HG03354 (cell line): Measurements from ENCODE around the gene IER5L.
A peak's percentile ranks its signal among the peaks of the same experiment; 100 is the strongest.

Experiments
- ATAC-seq: cut with Tn5 transposase; IDR thresholded peaks from one replicate; pipeline ENCODE4 v1.9.1; 2021; ENCODE audit warnings: mild to moderate bottlenecking; ENCODE audit not compliant: unreplicated experiment, poor library complexity, severe bottlenecking

IER5L gene

DNA sequence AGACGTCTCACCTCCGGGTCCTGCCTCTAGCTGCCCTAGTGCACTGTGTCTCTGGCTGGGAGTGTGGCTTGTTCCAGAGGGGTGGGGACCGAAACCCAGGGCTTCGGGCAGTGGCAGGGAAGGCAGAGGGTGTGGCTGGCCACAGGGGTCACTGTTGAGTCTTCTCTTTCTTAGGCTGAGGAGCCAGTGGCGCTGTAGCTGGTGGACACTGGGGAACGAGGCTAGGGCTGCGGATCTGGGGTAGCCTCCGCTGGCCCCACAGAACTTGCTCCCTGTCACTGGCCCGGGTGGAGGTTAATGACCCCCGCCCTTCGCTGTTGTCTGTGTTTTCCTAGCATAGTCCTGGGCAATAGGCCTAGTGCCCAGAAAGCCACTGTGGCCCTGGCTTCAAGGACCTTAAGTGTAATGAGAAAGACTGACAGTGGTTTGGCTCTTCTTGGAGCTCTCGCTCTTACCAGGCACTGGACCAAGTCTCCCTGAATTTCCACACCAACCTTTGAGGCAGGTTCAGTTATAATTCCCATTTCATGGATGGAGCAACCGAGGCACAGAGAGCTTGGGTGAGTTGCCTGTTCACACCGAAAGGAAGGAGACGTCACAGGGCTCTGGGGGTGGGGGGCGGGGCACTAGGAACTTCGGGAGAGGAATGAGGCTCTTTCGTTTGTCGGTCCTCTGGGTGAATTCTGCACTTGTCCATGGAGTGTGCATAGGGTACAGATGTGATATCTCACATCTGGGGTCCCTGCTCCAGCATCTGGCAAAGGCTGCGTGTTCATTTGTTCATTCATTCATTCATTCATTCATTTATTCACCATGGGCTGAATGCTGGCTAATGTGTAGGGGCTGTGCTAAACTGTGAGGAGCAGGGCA lies 4.8 kb upstream of the IER5L start:
- no peak for ATAC-seq

DNA sequence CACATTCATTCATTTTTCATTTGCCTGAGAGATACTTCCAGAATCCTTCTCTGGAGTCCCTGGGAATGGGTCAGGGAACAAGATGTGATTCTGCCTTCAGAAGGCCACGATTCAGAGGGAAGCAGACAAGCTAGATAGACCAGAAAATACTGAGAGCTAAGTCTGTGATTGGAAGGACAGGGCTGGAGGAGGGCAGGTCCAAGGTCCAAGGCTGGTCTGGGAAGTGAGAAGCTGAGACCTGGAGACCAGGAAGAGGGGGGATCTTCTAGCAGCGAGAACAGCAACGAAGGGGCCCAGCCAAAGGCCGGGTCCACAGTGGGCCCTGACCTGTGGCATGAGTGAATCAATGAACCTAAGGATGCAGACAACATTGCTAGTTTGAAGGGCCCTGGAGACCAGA lies 4.1 kb upstream of the IER5L start:
- ATAC-seq: no peak

DNA sequence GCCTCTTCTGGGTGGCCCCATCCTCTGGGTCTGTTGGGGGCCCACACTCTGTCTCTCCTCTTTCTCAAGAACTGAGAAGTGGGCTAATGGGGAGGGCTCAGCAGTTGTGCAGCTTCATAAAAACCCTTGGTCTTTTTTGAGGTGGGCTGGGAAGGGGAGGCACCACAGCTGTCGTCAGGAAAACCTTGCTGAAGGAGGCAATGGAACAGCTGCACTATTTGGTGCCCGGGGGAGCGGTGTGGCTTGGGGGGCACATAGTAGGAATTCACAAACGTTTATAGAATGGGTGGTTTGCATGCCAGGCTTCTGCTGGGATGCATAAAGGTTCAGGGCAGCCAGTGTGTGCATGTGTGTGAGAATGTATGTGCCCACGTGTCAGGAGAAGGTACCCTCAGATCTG lies 3.2 kb upstream of the IER5L start:
- no peak for ATAC-seq

GRCh38 chr9:129178568-129179382 lies 714 bp upstream of the IER5L start:
- no peak for ATAC-seq

DNA sequence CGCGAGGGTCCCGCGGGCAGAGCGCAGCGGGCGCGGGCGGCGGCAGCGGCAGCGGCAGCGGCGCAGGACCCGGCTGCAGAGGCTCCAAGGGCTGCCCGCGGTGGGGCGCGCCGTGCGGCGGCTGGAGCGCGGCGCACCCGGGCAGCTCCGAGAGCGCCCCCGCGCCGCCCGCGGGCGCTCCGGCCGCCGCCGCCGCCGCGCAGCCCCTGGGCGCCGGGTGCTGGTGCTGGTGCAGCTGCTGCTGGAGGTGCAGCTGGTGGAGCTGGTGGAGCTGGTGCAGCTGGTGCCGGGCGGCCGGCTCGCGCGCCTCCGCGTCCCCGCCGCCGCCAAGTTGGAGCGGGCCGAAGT lies 644 bp downstream of the IER5L start:
- ATAC-seq: peak; percentile 12

DNA sequence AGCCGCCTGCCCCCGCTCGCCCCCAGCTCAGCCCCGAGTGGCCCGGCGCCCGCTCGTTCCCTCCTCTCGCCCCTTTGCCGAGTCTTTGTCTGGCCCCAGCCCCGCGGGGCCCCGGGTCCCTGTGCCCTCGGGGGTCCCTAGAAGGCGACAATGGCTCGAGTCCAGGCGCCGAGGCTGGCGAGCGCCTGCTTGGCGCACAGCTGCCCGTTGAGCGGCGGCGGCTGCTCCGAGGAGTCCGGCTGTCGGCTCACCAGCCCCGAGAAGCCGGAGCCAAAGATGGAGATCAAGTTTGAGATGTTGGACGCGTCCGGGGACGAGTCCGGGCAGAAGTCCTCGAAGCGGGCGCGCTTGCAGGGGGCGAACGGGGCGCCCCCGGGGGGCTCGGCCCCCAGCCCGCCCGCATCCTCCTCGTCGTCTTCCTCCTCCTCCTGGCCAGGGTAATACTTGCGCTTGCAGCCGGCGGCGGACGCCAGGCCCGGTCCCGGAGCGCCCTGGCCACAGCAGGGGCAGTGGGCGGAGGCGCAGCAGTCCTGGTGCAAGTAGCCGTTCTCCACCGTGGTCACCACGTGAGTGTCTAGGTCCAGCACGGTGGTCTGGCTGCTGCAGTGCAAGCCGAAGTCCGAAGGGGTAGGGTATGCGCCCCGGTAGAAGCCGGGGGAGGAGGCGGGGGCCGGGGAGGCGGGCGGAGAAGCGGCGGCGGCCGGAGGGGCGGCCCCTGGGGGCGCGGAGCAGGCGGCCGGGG lies 1.2 kb downstream of the IER5L start:
- ATAC-seq: no peak

- no peak for ATAC-seq
Observed at GRCh38 chr9:129175825-129176633, 2.0 kb downstream of the IER5L start.

GRCh38 chr9:129175515-129175824 lies 2.6 kb downstream of the IER5L start:
- no peak for ATAC-seq

- no peak for ATAC-seq
Observed at GRCh38 chr9:129174724-129175514, 3.1 kb downstream of the IER5L start.

GRCh38 chr9:129174102-129174723 lies 3.8 kb downstream of the IER5L start:
- peak; percentile 19 for ATAC-seq

- no peak for ATAC-seq
Observed at GRCh38 chr9:129173296-129174101, 4.6 kb downstream of the IER5L start.

- no peak for ATAC-seq
Observed at GRCh38 chr9:129172816-129173215, 5.2 kb downstream of the IER5L start.

- ATAC-seq: no peak
Observed at GRCh38 chr9:129171993-129172751, 5.9 kb downstream of the IER5L start.

GRCh38 chr9:129170229-129170628 lies 7.8 kb downstream of the IER5L start:
- no peak for ATAC-seq

GRCh38 chr9:129166623-129167557 lies 11.2 kb downstream of the IER5L start:
- no peak for ATAC-seq

DNA sequence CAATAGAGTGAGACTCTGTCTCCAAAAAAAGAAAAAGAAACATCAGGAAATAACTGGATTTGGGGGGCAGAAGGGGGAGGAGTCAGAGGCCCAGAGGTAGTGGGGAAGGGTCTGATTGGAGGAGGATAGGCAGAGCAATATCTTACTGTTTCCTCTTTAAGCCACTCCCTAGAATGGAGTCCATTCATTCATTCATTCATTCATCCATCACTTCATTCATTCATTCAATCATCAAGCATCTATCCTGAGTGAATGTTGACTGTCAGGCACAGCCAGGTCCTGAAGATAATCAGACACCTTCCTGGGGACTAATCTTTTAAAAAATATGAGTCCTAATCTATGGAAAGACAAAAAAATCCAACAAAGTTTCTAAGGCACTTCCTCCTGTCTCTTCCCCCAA lies 12.9 kb downstream of the IER5L start:
- no peak for ATAC-seq
